ENCODE results near the gene ANO8.
A peak's percentile ranks its signal among the peaks of the same experiment; 100 is the strongest.

Gene ANO8

GRCh38 chr19:17329366-17330261 is 5.0 kb downstream of the ANO8 start:
- DNase-seq (ENCODE audit: low spot score) = no peak

- no peak for DNase-seq (ENCODE audit: low spot score)
Measured at GRCh38 chr19:17328517-17329365, 5.9 kb downstream of the ANO8 start.

GRCh38 chr19:17327654-17328516 is 6.8 kb downstream of the ANO8 start:
- DNase-seq (ENCODE audit: low spot score) = no peak

GRCh38 chr19:17327068-17327653 is 7.5 kb downstream of the ANO8 start:
- DNase-seq (ENCODE audit: low spot score) = no peak

GRCh38 chr19:17326595-17326966 is 8.1 kb downstream of the ANO8 start:
- DNase-seq (ENCODE audit: low spot score) = no peak

DNA sequence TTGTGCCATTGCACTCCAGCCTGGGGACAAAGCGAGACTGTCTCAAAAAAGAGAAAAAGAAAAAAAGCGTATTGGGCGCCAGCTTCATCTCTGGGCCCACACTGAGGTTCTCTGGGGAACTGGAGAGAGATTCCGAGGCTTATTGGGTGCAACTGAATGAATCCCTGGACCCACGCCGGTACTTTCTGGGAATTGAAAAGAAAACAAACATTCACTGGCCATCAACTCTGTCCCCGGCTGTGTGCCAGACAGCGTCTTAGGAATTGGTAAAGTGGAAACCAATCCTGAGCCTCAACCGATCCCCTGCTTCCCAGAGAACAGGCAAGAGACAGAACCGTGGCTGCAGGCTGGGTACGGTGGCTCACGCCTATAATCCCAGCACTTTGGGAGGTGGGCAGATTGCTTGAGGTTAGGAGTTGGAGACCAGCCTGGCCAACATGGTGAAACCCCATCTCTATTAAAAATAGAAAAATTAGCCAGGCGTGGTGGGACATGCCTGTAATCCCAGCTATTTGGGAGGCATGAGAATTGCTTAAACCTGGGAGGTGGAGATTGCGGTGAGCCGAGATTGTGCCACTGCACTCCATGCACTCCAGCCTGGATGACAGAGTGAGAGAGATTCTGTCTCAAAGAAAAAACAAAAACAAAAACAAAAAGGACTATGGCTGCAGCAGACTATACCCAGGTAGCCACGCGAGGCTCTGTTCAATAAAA is 8.6 kb downstream of the ANO8 start:
- DNase-seq (ENCODE audit: low spot score) = peak; percentile 78

- no peak for DNase-seq (ENCODE audit: low spot score)
Measured at GRCh38 chr19:17325133-17325532, 9.5 kb downstream of the ANO8 start.

GRCh38 chr19:17324357-17325114 is 10.1 kb downstream of the ANO8 start:
- DNase-seq (ENCODE audit: low spot score) = no peak

DNA sequence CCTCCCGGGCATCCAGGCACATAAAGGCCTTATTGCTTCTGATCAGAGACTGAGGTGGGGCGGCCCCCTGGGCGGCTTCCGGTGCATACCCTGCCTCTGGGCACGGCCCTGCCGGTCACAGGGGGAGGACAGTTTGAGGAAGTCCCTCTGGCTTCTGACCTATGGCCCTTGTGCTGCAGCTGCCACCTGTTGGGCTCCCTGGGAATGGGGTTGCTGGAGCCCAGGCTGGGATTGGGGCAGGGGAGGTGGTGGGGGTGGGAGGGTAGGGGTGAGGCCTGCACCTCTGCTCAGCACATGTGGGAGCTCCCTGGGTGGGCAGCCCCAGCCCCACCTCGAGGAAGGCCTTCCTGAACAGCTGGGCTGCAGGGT is 10.7 kb downstream of the ANO8 start:
- DNase-seq (ENCODE audit: low spot score) = no peak

- DNase-seq (ENCODE audit: low spot score) = no peak
Measured at GRCh38 chr19:17323300-17323963, 11.2 kb downstream of the ANO8 start.

GRCh38 chr19:17322854-17323253 is 11.8 kb downstream of the ANO8 start:
- no peak for DNase-seq (ENCODE audit: low spot score)

DNA sequence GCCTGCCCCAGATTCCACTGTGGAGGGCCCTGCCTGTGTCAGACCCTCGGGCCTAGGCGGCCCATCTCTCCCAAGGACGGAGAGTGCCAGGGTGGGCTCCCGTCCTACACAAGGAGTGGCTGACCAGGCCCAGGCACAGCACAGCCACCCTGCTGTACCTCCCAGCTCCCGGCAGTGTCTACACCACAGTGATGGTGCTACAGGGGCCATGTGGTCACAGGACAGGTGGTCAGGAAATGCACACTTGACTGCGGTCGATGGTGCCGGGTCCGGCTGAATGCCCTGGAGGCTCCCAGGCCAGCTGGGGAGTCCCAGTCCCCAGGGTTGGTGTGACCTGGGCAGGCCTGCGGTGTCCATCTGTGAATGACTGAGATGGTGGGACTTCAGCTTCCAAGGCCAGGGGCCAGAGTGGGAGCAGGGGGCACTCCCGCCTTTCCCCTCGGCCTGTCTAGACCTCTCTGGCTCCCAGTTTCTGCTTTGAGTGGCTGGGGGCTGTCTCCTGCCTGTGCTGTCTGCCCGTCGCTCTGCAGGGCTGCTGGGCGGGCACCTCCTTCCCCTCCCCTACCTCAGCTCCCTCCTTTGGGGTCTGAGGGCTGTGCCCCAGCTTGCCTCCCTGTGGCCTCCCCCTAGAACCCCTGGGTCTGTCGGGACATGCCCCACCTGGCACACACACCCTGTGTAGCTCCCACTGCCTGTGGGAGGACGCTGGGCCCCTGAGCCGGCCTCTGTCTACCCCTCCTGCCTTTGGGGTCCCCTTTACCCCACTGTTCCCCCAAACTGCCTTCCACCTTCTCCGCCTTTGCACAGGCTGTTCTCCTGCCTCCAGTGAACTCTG is 12.8 kb downstream of the ANO8 start:
- DNase-seq (ENCODE audit: low spot score) = no peak

DNA sequence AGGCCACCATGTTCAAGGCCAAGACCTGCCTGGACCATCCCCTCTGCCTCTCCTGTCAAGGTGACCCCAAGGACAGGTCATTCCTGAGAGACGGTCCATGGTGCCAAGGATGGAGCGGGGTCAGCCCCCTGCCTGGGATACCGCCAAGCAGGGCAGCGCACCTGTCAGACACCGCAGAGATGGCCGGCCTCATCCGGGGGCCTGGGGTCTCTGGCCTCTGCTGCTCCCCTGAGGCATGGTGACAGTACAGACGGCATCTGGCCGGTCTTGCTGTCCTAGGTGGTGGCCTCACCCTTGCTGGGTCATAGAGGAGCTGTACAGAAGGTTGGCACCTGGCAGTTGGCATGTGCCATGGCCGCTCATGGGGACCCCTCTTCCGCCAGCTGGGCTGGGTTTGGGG is 14.2 kb downstream of the ANO8 start:
- DNase-seq (ENCODE audit: low spot score) = no peak

DNA sequence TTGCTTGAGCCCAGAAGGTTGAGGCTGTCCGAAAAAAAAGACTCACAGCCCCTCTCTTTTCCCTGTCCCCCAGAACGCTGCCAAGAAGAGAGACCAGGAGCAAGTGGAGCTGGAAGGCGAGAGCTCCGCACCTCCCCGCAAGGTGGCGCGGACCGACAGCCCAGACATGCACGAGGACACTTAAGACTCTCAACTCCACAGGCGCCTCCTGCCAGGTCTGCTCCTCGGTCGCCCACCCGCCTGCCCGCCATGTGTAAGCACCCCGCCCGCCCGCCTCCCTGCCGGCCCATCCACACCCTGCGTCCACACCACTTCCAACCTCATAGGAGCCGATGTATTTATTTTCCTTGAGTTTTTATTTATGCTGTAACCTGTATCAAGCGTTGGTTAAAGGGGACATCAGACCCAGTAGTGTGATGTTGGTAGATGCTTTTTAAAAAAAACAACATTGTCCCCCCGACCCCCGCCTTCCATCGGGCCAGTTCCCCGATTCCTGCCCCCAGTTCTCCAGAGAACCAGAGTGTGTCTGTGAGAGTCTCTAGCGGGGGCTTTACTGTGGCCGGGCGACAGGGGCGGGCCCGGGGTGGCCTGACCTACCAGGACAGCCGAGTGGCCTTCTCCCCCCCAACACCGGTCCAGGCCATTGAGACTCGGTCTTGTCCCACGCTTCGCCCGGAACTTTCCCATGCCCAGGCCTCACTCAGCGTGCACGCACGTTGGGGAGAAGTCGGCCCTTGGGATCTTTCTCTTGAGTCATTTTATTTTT is 15.0 kb downstream of the ANO8 start:
- no peak for DNase-seq (ENCODE audit: low spot score)

DNA sequence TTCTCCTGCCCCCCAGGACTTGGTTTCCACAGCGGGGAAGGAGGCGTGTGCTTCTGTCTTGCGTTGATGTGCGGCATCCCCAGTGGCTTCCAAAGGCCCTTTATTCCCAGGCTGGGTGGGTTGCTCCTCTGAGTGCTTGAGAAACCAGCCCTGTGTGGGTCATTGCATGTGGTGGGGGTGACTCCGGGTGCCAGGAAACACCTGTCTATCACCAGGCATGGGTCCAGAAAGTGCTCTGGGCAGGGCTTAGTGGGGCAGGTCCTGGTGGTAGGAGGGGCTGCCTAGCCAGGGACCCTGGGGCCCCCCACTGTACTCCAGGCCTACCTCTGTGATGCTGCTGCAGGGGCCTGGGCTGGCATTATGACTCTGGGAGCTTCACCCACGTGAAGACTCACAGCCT is 15.7 kb downstream of the ANO8 start:
- DNase-seq (ENCODE audit: low spot score) = no peak

DNA sequence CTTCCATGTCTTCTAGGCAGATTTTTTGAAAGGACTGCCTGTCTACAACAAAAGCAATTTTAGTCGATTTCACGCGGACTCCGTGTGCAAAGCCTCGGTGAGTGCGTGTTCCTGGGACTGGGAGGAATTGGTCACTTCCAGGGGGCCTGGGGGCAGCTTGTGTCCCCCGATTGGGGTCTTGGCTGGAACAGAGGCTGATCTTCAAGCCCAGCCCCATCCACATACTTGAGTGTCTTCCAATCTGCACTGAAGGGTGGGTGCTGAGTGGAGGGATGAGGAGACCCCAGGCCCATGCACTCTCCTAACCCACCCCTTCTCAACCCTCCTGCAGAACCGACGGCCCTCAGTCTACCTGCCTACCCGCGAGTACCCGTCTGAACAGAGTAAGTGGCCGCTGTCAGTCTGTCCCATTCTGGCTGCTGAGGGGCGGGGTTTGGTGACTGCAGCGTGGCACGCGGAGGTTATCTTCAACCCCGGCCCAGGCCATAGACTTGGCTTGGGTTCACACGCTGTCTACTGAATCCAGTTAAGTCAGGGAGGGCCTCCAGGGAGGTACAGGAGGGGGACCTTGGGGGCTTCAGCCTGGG is 20.6 kb downstream of the ANO8 start:
- DNase-seq (ENCODE audit: low spot score) = no peak

GRCh38 chr19:17312189-17313113 is 22.2 kb downstream of the ANO8 start:
- no peak for DNase-seq (ENCODE audit: low spot score)

All from hepatic stellate cell (primary cell).